ENCODE measurements around the gene HDC. TPM values are rescaled to one million over a fixed set of nuclear protein-coding genes. Genes with fewer than 3 reads are reported as not detected.

The HDC gene
- total and polyA plus RNA-seq, 7 experiments from 2014 or later = 0.19 to 81.2 (median 35.1) TPM; not detected in 4

DNA sequence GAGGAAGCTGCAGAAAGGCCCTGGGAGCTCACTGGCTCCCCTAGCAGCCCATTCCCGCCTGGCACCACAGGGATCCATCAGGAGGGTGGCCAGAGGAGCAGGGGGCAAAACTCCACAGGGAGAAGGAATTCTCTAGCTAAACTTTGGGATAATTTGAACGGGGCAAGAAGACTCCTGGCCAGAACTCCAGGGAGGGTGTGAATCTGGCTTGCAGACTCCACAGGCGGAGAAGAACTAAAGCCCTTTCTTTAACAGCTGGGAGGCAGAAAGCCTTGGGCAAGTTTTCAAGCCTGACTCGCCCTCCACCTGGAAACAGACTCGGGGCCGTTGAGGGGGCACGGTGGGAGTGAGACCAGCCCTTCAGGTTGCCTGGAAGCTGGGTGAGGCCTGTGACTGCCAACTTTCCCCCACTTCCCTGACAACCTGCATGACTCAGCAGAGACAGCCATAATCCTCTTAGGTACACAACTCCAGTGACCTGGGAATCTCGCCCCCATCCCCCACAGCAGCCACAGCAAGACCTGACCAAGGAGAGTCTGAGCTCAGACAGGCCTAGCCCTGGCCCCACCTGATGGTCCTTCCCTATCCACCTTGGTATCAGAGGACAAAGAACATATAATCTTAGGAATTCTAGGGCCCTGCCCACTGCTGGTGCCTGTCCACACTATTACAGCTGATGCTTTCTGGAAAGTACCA, 54.9 kb downstream of the HDC start:
- ChIA-PET POLR2A (no interaction called here), CTCF (interaction anchor here (0.9 kb wide), 1 partner anchor 10 kb away, joined by 3 read pairs; no protein-coding TSS in a partner anchor)
- H3K4me3 Mint-ChIP-seq = no peak overlapping the region
- H3K36me3 Mint-ChIP-seq = peaks cover 3 to 82% (median 10%) of the 10 kb centered on the region in 5 donors
- no peak for DNase-seq
- no peak for ATAC-seq
- H3K27me3 Mint-ChIP-seq = peaks cover 0 to 46% (median 11%) of the 10 kb centered on the region in 5 donors
- Histone ChIP-seq H3K27ac (ENCODE audit: low read depth, low read length) (no peak overlapping the region), H3K4me1 (ENCODE audit: control insufficient read depth in 2 of 2, insufficient read depth in 2 of 2, low read length in 2 of 2) (no peaks in the 10 kb centered on the region), H3K27me3 (ENCODE audit: control insufficient read depth in 2 of 2, insufficient read depth in 2 of 2, low read length in 2 of 2) (no peaks in the 10 kb centered on the region), H3K9me3 (ENCODE audit: control insufficient read depth in 2 of 3, low read length in 3 of 3) (no peaks in the 10 kb centered on the region), H3K4me3 (ENCODE audit: low read length) (no peak overlapping the region), H3K36me3 (ENCODE audit: control insufficient read depth in 2 of 3, insufficient read depth in 3 of 3, low read length in 3 of 3) (no peaks in the 10 kb centered on the region)
- intact Hi-C loops (cut with micrococcal nuclease) = no loop called here
- H3K27ac Mint-ChIP-seq = no peak overlapping the region
- peaks cover 0 to 11% (median 0%) of the 10 kb centered on the region in 7 donors for H3K4me1 Mint-ChIP-seq
- H3K9me3 Mint-ChIP-seq = peaks cover 9 to 34% (median 17%) of the 10 kb centered on the region in 11 donors

GRCh38 chr15:50209809-50210208, 55.7 kb downstream of the HDC start:
- Histone ChIP-seq H3K9me3 (ENCODE audit: control insufficient read depth in 2 of 3, low read length in 3 of 3) (no peaks in the 10 kb centered on the region), H3K4me3 (ENCODE audit: low read length) (no peak overlapping the region), H3K27me3 (ENCODE audit: control insufficient read depth in 2 of 2, insufficient read depth in 2 of 2, low read length in 2 of 2) (no peaks in the 10 kb centered on the region), H3K36me3 (ENCODE audit: control insufficient read depth in 2 of 3, insufficient read depth in 3 of 3, low read length in 3 of 3) (no peaks in the 10 kb centered on the region), H3K27ac (ENCODE audit: low read depth, low read length) (no peak overlapping the region), H3K4me1 (ENCODE audit: control insufficient read depth in 2 of 2, insufficient read depth in 2 of 2, low read length in 2 of 2) (no peaks in the 10 kb centered on the region)
- Mint-ChIP-seq H3K36me3 (peaks cover 3 to 78% (median 10%) of the 10 kb centered on the region in 5 donors), H3K27me3 (peaks cover 0 to 44% (median 11%) of the 10 kb centered on the region in 5 donors), H3K4me3 (no peak overlapping the region), H3K9me3 (peaks cover 9 to 34% (median 17%) of the 10 kb centered on the region in 11 donors), H3K27ac (no peak overlapping the region), H3K4me1 (peaks cover 0 to 11% (median 0%) of the 10 kb centered on the region in 7 donors)
- intact Hi-C loops (cut with micrococcal nuclease) = no loop called here
- no peak for ATAC-seq
- POLR2A ChIA-PET = no interaction called here
- CTCF ChIA-PET = no interaction called here
- no peak for DNase-seq

DNA sequence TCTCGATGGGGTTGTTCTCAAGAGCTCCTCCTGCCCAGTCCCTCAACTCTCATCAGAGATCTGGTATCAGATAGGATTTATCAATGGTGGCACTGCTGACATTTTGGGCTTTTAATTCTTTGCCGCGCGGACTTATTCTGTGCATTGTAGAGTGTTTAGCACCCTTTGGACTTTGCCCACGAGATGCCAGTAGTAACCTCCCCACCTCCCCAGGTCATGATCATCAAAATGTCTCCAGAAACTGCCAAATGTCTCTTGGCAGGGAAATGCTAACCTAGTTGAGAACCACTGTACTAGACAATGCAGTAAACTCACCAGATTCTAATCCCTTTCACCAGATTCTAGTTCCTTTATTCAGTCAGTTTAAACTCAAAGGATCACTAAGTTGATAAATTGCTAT, 59.5 kb downstream of the HDC start:
- CTCF ChIA-PET = no interaction called here
- POLR2A ChIA-PET = no interaction called here

GRCh38 chr15:50202003-50202402, 63.5 kb downstream of the HDC start:
- H3K4me1 ChIP-seq (ENCODE audit: control insufficient read depth in 2 of 2, insufficient read depth in 2 of 2, low read length in 2 of 2) = no peaks in the 10 kb centered on the region
- intact Hi-C loops (cut with micrococcal nuclease) = no loop called here
- Mint-ChIP-seq H3K27me3 (no peaks in the 10 kb centered on the region), H3K4me3 (no peak overlapping the region), H3K4me1 (no peaks in the 10 kb centered on the region), H3K27ac (no peak overlapping the region), H3K9me3 (no peaks in the 10 kb centered on the region), H3K36me3 (peaks cover 0 to 35% (median 0%) of the 10 kb centered on the region in 5 donors)
- H3K4me3 ChIP-seq (ENCODE audit: low read length) = no peak overlapping the region
- ATAC-seq (no peak), DNase-seq (no peak)
- ChIA-PET CTCF (no interaction called here), POLR2A (no interaction called here)
- no peaks in the 10 kb centered on the region for H3K9me3 ChIP-seq (ENCODE audit: control insufficient read depth in 2 of 3, low read length in 3 of 3)
- H3K36me3 ChIP-seq (ENCODE audit: control insufficient read depth in 2 of 3, insufficient read depth in 3 of 3, low read length in 3 of 3) = no peaks in the 10 kb centered on the region
- H3K27me3 ChIP-seq (ENCODE audit: control insufficient read depth in 2 of 2, insufficient read depth in 2 of 2, low read length in 2 of 2) = no peaks in the 10 kb centered on the region
- H3K27ac ChIP-seq (ENCODE audit: low read depth, low read length) = no peak overlapping the region

More for the DNA sequence above, 59.5 kb downstream of the HDC start:
- Histone ChIP-seq H3K27ac (ENCODE audit: low read depth, low read length) (no peak overlapping the region), H3K4me3 (ENCODE audit: low read length) (no peak overlapping the region), H3K27me3 (ENCODE audit: control insufficient read depth in 2 of 2, insufficient read depth in 2 of 2, low read length in 2 of 2) (no peaks in the 10 kb centered on the region), H3K36me3 (ENCODE audit: control insufficient read depth in 2 of 3, insufficient read depth in 3 of 3, low read length in 3 of 3) (no peaks in the 10 kb centered on the region), H3K9me3 (ENCODE audit: control insufficient read depth in 2 of 3, low read length in 3 of 3) (no peaks in the 10 kb centered on the region), H3K4me1 (ENCODE audit: control insufficient read depth in 2 of 2, insufficient read depth in 2 of 2, low read length in 2 of 2) (no peaks in the 10 kb centered on the region)
- Mint-ChIP-seq H3K36me3 (peaks cover 0 to 58% (median 4%) of the 10 kb centered on the region in 5 donors), H3K27me3 (peaks cover 0 to 17% (median 4%) of the 10 kb centered on the region in 5 donors), H3K27ac (no peak overlapping the region), H3K9me3 (peaks cover 0 to 14% (median 3%) of the 10 kb centered on the region in 11 donors), H3K4me1 (peaks cover 0 to 8% (median 0%) of the 10 kb centered on the region in 7 donors), H3K4me3 (no peak overlapping the region)
- DNase-seq = no peak
- no peak for ATAC-seq
- intact Hi-C loops (cut with micrococcal nuclease) = no loop called here

GRCh38 chr15:50192926-50193620, 72.5 kb downstream of the HDC start:
- POLR2A ChIA-PET = no interaction called here
- CTCF ChIA-PET = interaction anchor here (0.7 kb wide), 1 partner anchor 1023 kb away, joined by 10 read pairs; the partner anchor contains the start of gene GALK2
- ATAC-seq (no peak), DNase-seq (no peak)
- Histone ChIP-seq H3K4me3 (ENCODE audit: low read length) (no peak overlapping the region), H3K9me3 (ENCODE audit: control insufficient read depth in 2 of 3, low read length in 3 of 3) (no peaks in the 10 kb centered on the region), H3K27me3 (ENCODE audit: control insufficient read depth in 2 of 2, insufficient read depth in 2 of 2, low read length in 2 of 2) (no peaks in the 10 kb centered on the region), H3K27ac (ENCODE audit: low read depth, low read length) (no peak overlapping the region), H3K4me1 (ENCODE audit: control insufficient read depth in 2 of 2, insufficient read depth in 2 of 2, low read length in 2 of 2) (no peaks in the 10 kb centered on the region), H3K36me3 (ENCODE audit: control insufficient read depth in 2 of 3, insufficient read depth in 3 of 3, low read length in 3 of 3) (no peaks in the 10 kb centered on the region)
- H3K9me3 Mint-ChIP-seq = no peaks in the 10 kb centered on the region
- peak overlapping the region in 1 of 9 donors; percentile 33 for H3K27ac Mint-ChIP-seq
- H3K27me3 Mint-ChIP-seq = peaks cover 0 to 8% (median 0%) of the 10 kb centered on the region in 5 donors
- no peak overlapping the region for H3K4me3 Mint-ChIP-seq
- H3K36me3 Mint-ChIP-seq = peaks cover 0 to 21% (median 0%) of the 10 kb centered on the region in 5 donors
- H3K4me1 Mint-ChIP-seq = peaks cover 0 to 32% (median 0%) of the 10 kb centered on the region in 7 donors
- intact Hi-C loops (cut with micrococcal nuclease) = no loop called here

- no peak overlapping the region for H3K4me3 ChIP-seq (ENCODE audit: low read length)
- H3K9me3 ChIP-seq (ENCODE audit: control insufficient read depth in 2 of 3, low read length in 3 of 3) = no peaks in the 10 kb centered on the region
- H3K4me1 Mint-ChIP-seq = peaks cover 0 to 39% (median 0%) of the 10 kb centered on the region in 7 donors
- no peaks in the 10 kb centered on the region for H3K27me3 ChIP-seq (ENCODE audit: control insufficient read depth in 2 of 2, insufficient read depth in 2 of 2, low read length in 2 of 2)
- no peak overlapping the region for H3K27ac Mint-ChIP-seq
- no peaks in the 10 kb centered on the region for H3K9me3 Mint-ChIP-seq
- ChIA-PET POLR2A (interaction anchor here (0.7 kb wide), 1 partner anchor 917 kb away, joined by 3 read pairs; no protein-coding TSS in a partner anchor), CTCF (interaction anchor here (0.6 kb wide), 1 partner anchor 1298 kb away, joined by 4 read pairs; no protein-coding TSS in a partner anchor)
- ATAC-seq = no peak
- no peaks in the 10 kb centered on the region for H3K36me3 ChIP-seq (ENCODE audit: control insufficient read depth in 2 of 3, insufficient read depth in 3 of 3, low read length in 3 of 3)
- H3K27me3 Mint-ChIP-seq = peaks cover 0 to 12% (median 0%) of the 10 kb centered on the region in 5 donors
- DNase-seq = no peak
- no peak overlapping the region for H3K27ac ChIP-seq (ENCODE audit: low read depth, low read length)
- H3K4me1 ChIP-seq (ENCODE audit: control insufficient read depth in 2 of 2, insufficient read depth in 2 of 2, low read length in 2 of 2) = no peaks in the 10 kb centered on the region
- no peak overlapping the region for H3K4me3 Mint-ChIP-seq
- intact Hi-C loops (cut with micrococcal nuclease) = no loop called here
- peaks cover 0 to 25% (median 0%) of the 10 kb centered on the region in 5 donors for H3K36me3 Mint-ChIP-seq
Measured at GRCh38 chr15:50192164-50192563, 73.4 kb downstream of the HDC start.

Measured in naive thymus-derived CD4-positive, alpha-beta T cell (primary cell).